Endothelial cell of umbilical vein (primary cell): ENCODE results near the gene G3BP1. TPM values are rescaled to one million over a fixed set of nuclear protein-coding genes. Genes with fewer than 3 reads are reported as not detected.

Experiments used
- BruUV-seq: library from RNA; stranded (reverse); fragments of 400-500 nt; replicated peaks from 2 replicates; lab custom pipeline; 2021; lab: Mats Ljungman, UMichigan
- CTCF ChIA-PET: fragments of 300-600, 350-600 bp; sonication (Branson Sonifier 250); formaldehyde crosslinking; loops from one replicate; lab custom pipeline; 2021; ENCODE audit warnings: antibody characterized with exemption, inconsistent platforms; lab: Charles Lee
- POLR2A ChIA-PET: fragments of 300-600, 350-600 bp; sonication (Branson Sonifier 250); formaldehyde crosslinking; loops from one replicate; lab custom pipeline; 2021; ENCODE audit warnings: antibody characterized with exemption, inconsistent platforms; lab: Charles Lee
- DNase-seq: peaks from one replicate; pipeline ENCODE4 v3.0.0-alpha.2; 2011; ENCODE audit warnings: low read depth, low spot score
- FAIRE-seq: peaks from 2 replicates; lab custom pipeline; 2011; peaks lifted over from hg19 to GRCh38; lab: Jason Lieb, UNC
- H2AFZ ChIP-seq: 2 replicates; pipeline ENCODE4 v1.6.0; 2012; ENCODE audit warnings: low read depth, low read length, control low read depth, inconsistent platforms
- H3K27ac ChIP-seq: 2 replicates; pipeline ENCODE4 v1.5.1; 2011; ENCODE audit warnings: low read depth, mild to moderate bottlenecking, control low read depth, low read length, moderate library complexity; ENCODE audit not compliant: insufficient read depth
- H3K27me3 ChIP-seq, 2 experiments: 2 replicates each; pipeline versions ENCODE4 v1.6.0 to v1.6.1; 2011; ENCODE audit warnings: low read length in 2 of 2, mixed read lengths in 1 of 2; ENCODE audit not compliant: control insufficient read depth in 2 of 2, insufficient read depth in 2 of 2
- H3K36me3 ChIP-seq, 2 experiments: 2 replicates in 1 of 2; 3 replicates in 1 of 2; pipeline ENCODE4 v1.5.1; 2011; ENCODE audit warnings: low read length in 2 of 2, mild to moderate bottlenecking in 1 of 2, moderate library complexity in 1 of 2; ENCODE audit not compliant: control insufficient read depth in 2 of 2, insufficient read depth in 2 of 2; ENCODE audit errors: extremely low read depth in 1 of 2
- H3K4me1 ChIP-seq: 3 replicates; pipeline ENCODE4 v1.5.1; 2011; ENCODE audit warnings: mild to moderate bottlenecking, low read length; ENCODE audit not compliant: control insufficient read depth, insufficient read depth; ENCODE audit errors: extremely low read depth
- H3K4me2 ChIP-seq: 2 replicates; pipeline ENCODE4 v1.6.1; 2011; ENCODE audit warnings: low read length, control low read depth, mixed read lengths; ENCODE audit not compliant: insufficient read depth
- H3K4me3 ChIP-seq, 3 experiments: fragments of 200-600 bp in 1 of 3; sonication (generic), shearing (Covaris generic) in 1 of 3; replicated peaks in 1 of 3; 2 replicates each; pipeline ENCODE4 v1.5.1; 2011 to 2016; ENCODE audit warnings: control low read depth in 3 of 3, low read length in 3 of 3, mild to moderate bottlenecking in 2 of 3, inconsistent platforms in 1 of 3, low read depth in 1 of 3, moderate library complexity in 1 of 3; ENCODE audit not compliant: insufficient read depth in 1 of 3
- H3K79me2 ChIP-seq: 2 replicates; pipeline ENCODE4 v1.6.0; 2012; ENCODE audit warnings: low read length, inconsistent platforms; ENCODE audit not compliant: control insufficient read depth, insufficient read depth
- H3K9ac ChIP-seq: replicated peaks from 2 replicates; pipeline ENCODE3; 2011; ENCODE audit warnings: low read length, control low read depth; ENCODE audit not compliant: insufficient read depth; ENCODE audit errors: extremely low read depth
- H3K9me1 ChIP-seq: replicated peaks from 3 replicates; pipeline ENCODE4 v1.6.0; 2011; ENCODE audit warnings: mild to moderate bottlenecking, low read length; ENCODE audit not compliant: control insufficient read depth, insufficient read depth; ENCODE audit errors: extremely low read depth
- H3K9me3 ChIP-seq: replicated peaks from 2 replicates; pipeline ENCODE4 v1.5.1; 2012; ENCODE audit warnings: low read length, inconsistent platforms; ENCODE audit not compliant: control insufficient read depth, insufficient read depth
- H4K20me1 ChIP-seq: replicated peaks from 2 replicates; pipeline ENCODE3; 2011; ENCODE audit warnings: mild to moderate bottlenecking, low read length; ENCODE audit not compliant: control insufficient read depth, insufficient read depth; ENCODE audit errors: extremely low read depth
- CTCF ChIP-seq, 2 donors: IDR thresholded peaks; 1 replicate in 1 of 2; 2 replicates in 1 of 2; pipeline ENCODE4 v1.5.1; 2011; ENCODE audit warnings: low read length in 2 of 2, mild to moderate bottlenecking in 2 of 2, moderate library complexity in 2 of 2, control low read depth in 1 of 2, inconsistent platforms in 1 of 2, low read depth in 1 of 2; ENCODE audit not compliant: insufficient read depth in 1 of 2; ENCODE audit errors: extremely low read depth in 1 of 2
- EZH2 ChIP-seq: IDR thresholded peaks from 2 replicates; pipeline ENCODE4 v1.6.1; 2012; ENCODE audit warnings: borderline replicate concordance, low read depth, mild to moderate bottlenecking, moderate library complexity, low read length, inconsistent platforms; ENCODE audit not compliant: severe bottlenecking
- FOS ChIP-seq: IDR thresholded peaks from 2 replicates; pipeline ENCODE4 v1.6.1; 2011; ENCODE audit warnings: mild to moderate bottlenecking, low read length, moderate library complexity, borderline replicate concordance; ENCODE audit not compliant: insufficient read depth
- GATA2 ChIP-seq: IDR thresholded peaks from 2 replicates; pipeline ENCODE4 v1.7.0; 2011; ENCODE audit warnings: low read depth, mild to moderate bottlenecking, moderate library complexity, mixed read lengths, low read length; ENCODE audit not compliant: insufficient read length, insufficient read depth
- JUN ChIP-seq: IDR thresholded peaks from 2 replicates; pipeline ENCODE4 v1.6.1; 2011; ENCODE audit warnings: borderline replicate concordance, low read depth; ENCODE audit not compliant: insufficient read length, insufficient read depth
- MAX ChIP-seq: IDR thresholded peaks from 2 replicates; pipeline ENCODE4 v1.6.1; 2011; ENCODE audit not compliant: insufficient read depth, insufficient read length
- MYC ChIP-seq: IDR thresholded peaks from one replicate; pipeline ENCODE4 v1.6.1; 2011; ENCODE audit warnings: mild to moderate bottlenecking, low read depth, low read length
- POLR2A ChIP-seq: IDR thresholded peaks from 2 replicates; pipeline ENCODE4 v1.6.1; 2012; ENCODE audit warnings: low read depth, mild to moderate bottlenecking, control low read depth, low read length
- POLR2AphosphoS5 ChIP-seq: IDR thresholded peaks from 2 replicates; pipeline ENCODE4 v1.6.1; 2012; ENCODE audit warnings: low read depth, mild to moderate bottlenecking, control low read depth, low read length, moderate library complexity; ENCODE audit not compliant: insufficient read depth
- dilution Hi-C: fragments of 300-500 bp; cut with MboI; formaldehyde crosslinking; loops from one replicate; pipeline ENCODE4 v1.15.0; 2019; ENCODE audit warnings: low sequenced_read_pairs; ENCODE audit not compliant: extremely low pct_ligation_motif_present
- intact Hi-C: fragments of 100-400 bp; cut with micrococcal nuclease; formaldehyde crosslinking; loops from one replicate; pipeline ENCODE4 v1.10.0; 2022
- polyA plus RNA-seq, 4 experiments: library from polyadenylated mRNA; depleted of rRNA in 3 of 4; stranded (reverse) in 3 of 4; unstranded in 1 of 4; fragments of >200 nt; gene quantifications; 2 replicates each; pipeline versions ENCODE4 v1.2.1 to v1.2.3, GENCODE V29; 2011 to 2012; ENCODE audit warnings: missing spikeins in 1 of 4
- total RNA-seq: library from RNA; stranded (reverse); gene quantifications from 2 replicates; pipeline ENCODE4 v1.2.3, GENCODE V29; 2021

G3BP1 gene
- total and polyA plus RNA-seq, 2 donors (not counting 3 experiments of a cell fraction or from before 2014, with no cell fraction given): 50.5 to 262 TPM

GRCh38 chr5:151743530-151743929 is 28.2 kb upstream of the G3BP1 start:
- Histone ChIP-seq H3K27me3 (no peaks in the 10 kb centered on the region), H3K79me2 (peaks cover 4% of the 10 kb centered on the region), H3K27ac (no peak overlapping the region), H4K20me1 (no peaks in the 10 kb centered on the region), H2AFZ (no peak overlapping the region), H3K36me3 (no peaks in the 10 kb centered on the region), H3K9me3 (no peaks in the 10 kb centered on the region), H3K4me2 (no peak overlapping the region), H3K4me1 (peaks cover 51% of the 10 kb centered on the region), H3K9ac (no peak overlapping the region), H3K4me3 (no peak overlapping the region), H3K9me1 (no peaks in the 10 kb centered on the region)
- BruUV-seq: no TSS peak
- DNase-seq (no peak), FAIRE-seq (no peak)
- TF ChIP-seq EZH2: no peak
- no peak for TF ChIP-seq JUN
- no peak for TF ChIP-seq GATA2
- TF ChIP-seq POLR2A: no peak
- TF ChIP-seq MYC: no peak
- TF ChIP-seq CTCF (IDR thresholded peaks at IDR 0.05; ENCODE audit: extremely low read depth in 1 of 2, insufficient read depth in 1 of 2, low read depth in 1 of 2, low read length in 2 of 2): no peak
- TF ChIP-seq MAX: no peak
- TF ChIP-seq FOS: no peak
- no peak for TF ChIP-seq POLR2AphosphoS5
- intact Hi-C loops (loop anchor here (5.0 kb wide), 4 partner anchors 66 to 426 kb away; no protein-coding TSS in a partner anchor), dilution Hi-C loops (no loop called here)
- POLR2A ChIA-PET: interaction anchor here (0.6 kb wide), 1 partner anchor 15 kb away, joined by 5 read pairs; the partner anchor contains the start of gene ATOX1
- CTCF ChIA-PET: interaction anchor here (0.9 to 10.7 kb wide), 8 partner anchors 23 to 427 kb away, joined by 3 to 323 read pairs (median 14); partner anchors contain the start of genes G3BP1 and SLC36A1
